Stimulated activated CD4-positive, alpha-beta T cell treated with anti-CD3 and anti-CD28 coated beads, Interleukin-1b, Interleukin-23, amount 100 ng/mL, for 1 hour (primary cell): ENCODE results near the gene TSHZ2.
"Not testable (repeated sequence)": the region's sequence is repeated elsewhere in the genome, so short reads cannot be mapped to it uniquely, and the experiment has no call there.

Experiments used
- DNase-seq, 2 donors: peaks; one replicate each; pipeline ENCODE4 v3.0.0-alpha.2; 2020; ENCODE audit warnings: low read depth in 2 of 2

The TSHZ2 gene

GRCh38 chr20:53536382-53536781 is 564.2 kb downstream of the TSHZ2 start:
- DNase-seq: not testable (repeated sequence)

- no peak for DNase-seq
Measured at GRCh38 chr20:53539516-53539915, 567.4 kb downstream of the TSHZ2 start.
